Posterior cingulate gyrus (tissue), 11 donors: ENCODE results near the gene HSF5.
"Not testable (repeated sequence)": the region's sequence is repeated elsewhere in the genome, so short reads cannot be mapped to it uniquely, and the experiment has no call there.

Experiments
- DNase-seq, 10 donors: peaks; one replicate each; pipeline versions ENCODE4 v3.0.0 to v3.0.0-alpha.2; 2020 to 2021; ENCODE audit warnings: mixed read lengths in 3 of 10
- intact Hi-C: fragments of 100-400 bp; cut with DNase I; formaldehyde crosslinking; loops from one replicate; pipeline ENCODE4 v1.15.1; 2023

Gene HSF5

DNA sequence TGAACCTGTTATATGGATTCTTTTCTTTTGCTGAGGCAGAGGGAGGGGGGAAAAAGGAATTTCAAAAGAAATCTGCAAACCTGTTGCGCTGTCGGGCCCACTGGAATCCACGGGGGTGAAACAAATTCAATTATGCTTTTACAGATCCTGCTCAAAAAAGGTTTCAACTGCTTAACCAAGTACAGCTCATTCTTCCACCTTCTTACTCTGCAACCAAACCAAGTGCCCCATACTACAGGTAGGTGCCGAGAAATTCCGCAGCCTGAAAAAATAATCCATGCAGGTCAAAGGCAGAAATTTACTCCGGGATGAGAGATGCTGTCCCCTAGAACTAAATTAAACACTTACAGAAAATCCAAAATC lies 71.3 kb downstream of the HSF5 start:
- intact Hi-C loops, result loop anchor here (1.0 to 5.0 kb wide), 2 partner anchors 65 to 168 kb away; partner anchors contain the start of gene SUPT4H1
- DNase-seq, result no peak

- DNase-seq, result no peak
- intact Hi-C loops, result loop anchor here (5.0 kb wide), 1 partner anchor 64 kb away; the partner anchor contains the start of gene SUPT4H1
Observed at GRCh38 chr17:58416396-58416795, 71.8 kb downstream of the HSF5 start.

- peak in 4 of 10 donors; percentile 2 to 80 (median 16) for DNase-seq
Observed at GRCh38 chr17:58415371-58416055, 72.7 kb downstream of the HSF5 start.

DNA sequence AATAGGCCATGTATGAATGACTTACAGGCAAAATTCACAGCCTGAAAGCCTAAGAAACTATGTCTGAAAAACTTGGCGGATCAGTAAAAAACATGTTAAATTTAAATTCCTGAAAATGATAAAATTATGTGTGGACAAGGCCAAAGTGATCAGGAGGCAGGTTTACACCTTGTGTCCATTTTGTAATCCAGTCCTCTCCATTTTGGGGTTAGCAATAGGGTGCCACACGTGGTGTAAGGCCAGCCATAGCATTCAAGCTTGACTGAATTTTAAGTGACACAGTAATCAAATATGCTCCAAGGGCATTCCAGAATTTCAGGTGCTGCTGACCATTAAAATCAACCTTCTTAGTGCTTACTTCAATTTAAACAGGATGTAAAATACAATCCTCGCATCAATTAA lies 73.6 kb downstream of the HSF5 start:
- no peak for DNase-seq
- intact Hi-C loops, result no loop called here

More at GRCh38 chr17:58415371-58416055, 72.7 kb downstream of the HSF5 start:
- intact Hi-C loops, result loop anchor here (5.0 kb wide), 1 partner anchor 63 kb away; the partner anchor contains the start of gene SUPT4H1

- intact Hi-C loops, result no loop called here
Observed at GRCh38 chr17:58413684-58414083, 74.5 kb downstream of the HSF5 start.

DNA sequence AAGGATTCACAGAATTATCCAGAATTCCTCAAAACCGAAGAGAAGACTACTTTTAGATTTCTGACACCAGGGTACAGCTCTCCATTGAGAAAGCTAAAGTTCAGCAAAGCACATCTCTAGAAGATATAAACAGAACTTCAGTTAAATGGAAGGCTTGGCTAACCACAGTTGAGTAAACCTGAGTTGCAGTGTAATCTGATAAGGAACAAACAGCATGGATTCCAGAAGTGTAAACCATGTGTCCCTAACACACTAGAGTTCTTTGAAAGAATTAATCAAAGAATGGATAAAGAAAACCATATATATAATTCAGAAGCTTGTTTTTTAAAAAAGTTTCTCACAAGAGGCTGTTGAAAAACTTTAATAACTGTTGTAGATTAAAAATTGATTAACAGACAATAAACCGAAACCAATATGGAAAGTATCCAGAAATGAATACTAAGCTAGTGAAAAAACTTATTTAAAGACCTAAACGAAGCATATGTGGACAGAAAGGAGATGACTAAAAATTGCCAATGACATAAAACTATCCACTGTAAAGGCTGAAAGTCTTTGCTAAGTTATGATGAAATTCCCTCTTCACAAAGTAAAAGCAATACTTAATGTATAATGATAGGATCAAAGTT lies 75.1 kb downstream of the HSF5 start:
- intact Hi-C loops, result no loop called here

More at GRCh38 chr17:58413684-58414083, 74.5 kb downstream of the HSF5 start:
- DNase-seq, result no peak

DNA sequence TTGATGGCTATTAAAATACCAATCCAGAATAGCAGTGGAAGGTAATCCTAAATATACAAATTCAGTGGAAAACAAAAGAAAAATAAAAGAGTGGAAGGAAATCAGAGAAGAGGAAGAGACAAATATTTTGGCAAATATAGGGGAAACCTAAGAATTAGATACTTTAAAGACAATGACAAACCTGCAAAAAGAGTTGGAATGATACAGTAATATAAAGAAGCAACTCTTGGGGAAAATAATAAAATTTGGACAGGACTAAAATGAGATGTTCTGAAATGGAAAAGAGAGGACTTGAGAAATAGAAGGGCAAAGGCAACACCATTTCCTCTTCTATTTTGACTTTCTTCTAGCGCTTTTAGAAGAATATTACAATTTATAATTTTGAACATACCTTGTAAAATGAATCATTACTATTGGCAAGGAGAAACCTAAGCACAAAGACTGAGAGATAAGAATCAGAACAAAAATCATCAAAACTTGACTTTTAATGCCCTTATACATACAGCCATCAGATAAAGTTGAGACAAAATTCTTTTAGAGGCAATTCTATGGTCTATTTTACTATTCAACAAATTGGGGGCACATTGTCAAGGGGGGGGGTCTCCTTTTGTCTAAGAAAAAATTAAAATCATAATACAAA lies 76.0 kb downstream of the HSF5 start:
- DNase-seq, result no peak
- intact Hi-C loops, result no loop called here

More for the DNA sequence above, 75.1 kb downstream of the HSF5 start:
- DNase-seq, result no peak

DNA sequence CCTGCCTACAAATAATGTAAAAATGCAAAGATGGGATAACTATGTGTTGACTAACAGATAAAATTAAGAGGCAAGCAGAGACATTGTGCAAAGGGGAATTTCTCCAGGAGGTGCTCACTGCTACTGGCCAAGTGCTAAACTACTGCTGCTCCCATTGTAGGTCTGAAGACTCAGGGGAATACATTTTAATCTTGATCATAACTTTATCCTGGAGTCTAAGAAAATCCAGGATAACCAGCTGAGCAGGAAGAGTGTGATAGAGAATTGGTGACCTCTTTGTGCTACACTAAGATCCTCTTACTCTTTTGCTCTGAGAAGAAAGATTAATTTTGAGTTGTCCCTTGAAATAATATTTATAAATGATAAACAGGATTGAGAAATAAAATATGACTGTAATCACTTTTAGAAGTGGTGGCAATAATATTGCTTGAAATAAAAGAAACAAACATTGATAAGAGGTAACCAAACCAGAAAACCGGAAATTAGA lies 76.8 kb downstream of the HSF5 start:
- intact Hi-C loops, result no loop called here
- no peak for DNase-seq

DNA sequence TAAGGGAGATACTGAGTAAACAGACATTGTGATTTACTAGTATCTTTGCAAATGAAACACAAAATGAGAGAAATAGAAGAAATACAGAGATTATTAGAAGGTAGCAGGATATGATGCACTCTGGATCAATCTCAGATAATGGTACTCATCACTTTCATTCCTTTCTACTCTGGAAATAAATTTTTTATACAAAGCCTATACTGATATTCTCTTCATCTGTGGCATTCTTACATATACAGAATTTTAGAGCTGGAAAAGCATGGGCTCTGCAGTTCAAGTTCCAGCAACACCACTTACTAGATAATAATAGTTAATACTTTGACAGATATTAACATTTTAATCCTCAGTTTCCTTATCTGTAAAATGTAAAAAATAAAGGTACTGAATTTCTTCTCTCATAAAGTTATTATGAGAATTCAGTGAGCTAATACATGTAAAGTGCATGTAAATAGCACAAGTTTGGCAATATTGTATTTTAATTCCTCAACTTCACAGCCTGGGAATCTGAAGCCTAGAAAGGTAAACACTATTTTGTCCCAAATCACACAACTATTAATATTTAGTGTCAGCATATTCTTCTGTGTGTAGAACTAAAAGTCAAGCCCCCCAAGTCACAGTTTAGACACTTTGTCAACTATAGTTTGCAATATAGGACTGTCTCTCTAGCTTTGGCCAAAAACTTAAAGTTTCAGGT lies 77.3 kb downstream of the HSF5 start:
- no peak for DNase-seq
- intact Hi-C loops, result no loop called here

GRCh38 chr17:58409432-58409831 lies 78.8 kb downstream of the HSF5 start:
- no peak for DNase-seq
- intact Hi-C loops, result no loop called here

- intact Hi-C loops, result no loop called here
Observed at GRCh38 chr17:58403311-58403710, 84.9 kb downstream of the HSF5 start.

DNA sequence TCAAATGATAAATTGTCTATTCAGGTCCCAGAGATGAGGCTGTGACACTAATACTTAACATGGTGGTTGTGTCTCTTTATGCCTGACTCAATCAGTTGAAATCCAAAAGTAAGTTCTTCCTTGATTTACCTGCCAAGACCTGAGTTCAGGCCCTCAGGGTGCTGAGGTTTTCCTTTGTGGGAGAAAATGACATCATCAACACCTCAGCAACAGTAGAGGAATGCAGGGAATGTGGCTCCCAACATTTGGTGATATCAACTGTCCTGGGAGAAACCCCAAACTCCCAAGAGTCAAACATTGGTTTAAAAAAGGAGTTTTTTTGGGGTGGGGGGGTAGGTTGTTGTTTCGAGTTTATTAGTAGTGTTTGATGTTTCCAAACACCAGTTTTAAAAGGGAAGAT lies 85.5 kb downstream of the HSF5 start:
- no peak for DNase-seq
- intact Hi-C loops, result no loop called here

More at GRCh38 chr17:58403311-58403710, 84.9 kb downstream of the HSF5 start:
- no peak for DNase-seq

GRCh38 chr17:58402047-58402446 lies 86.2 kb downstream of the HSF5 start:
- intact Hi-C loops, result no loop called here
- DNase-seq, result no peak

DNA sequence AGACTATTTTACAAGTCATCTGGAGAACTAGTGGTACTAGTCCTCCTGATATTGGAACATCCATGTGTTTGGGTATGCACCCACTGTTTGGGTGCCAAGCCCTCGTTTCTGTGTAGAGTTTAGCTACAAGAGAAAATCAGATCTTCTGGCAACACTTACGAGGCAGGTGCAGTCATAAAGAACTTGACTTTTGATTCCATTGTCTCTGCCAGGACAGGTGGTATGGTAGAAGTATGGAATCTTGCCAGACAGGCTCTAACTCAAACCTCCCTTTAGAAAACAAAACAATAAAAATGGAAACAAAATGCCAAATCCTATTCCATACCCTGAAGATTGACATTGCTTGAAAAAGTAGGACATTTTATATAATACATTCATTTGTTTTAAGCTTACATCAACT lies 86.9 kb downstream of the HSF5 start:
- no peak for DNase-seq
- intact Hi-C loops, result no loop called here

- no peak for DNase-seq
- intact Hi-C loops, result no loop called here
Observed at GRCh38 chr17:58400826-58401225, 87.4 kb downstream of the HSF5 start.

GRCh38 chr17:58399974-58400373 lies 88.2 kb downstream of the HSF5 start:
- intact Hi-C loops, result no loop called here
- DNase-seq, result no peak

- DNase-seq, result no peak
- intact Hi-C loops, result no loop called here
Observed at GRCh38 chr17:58398574-58399266, 89.5 kb downstream of the HSF5 start.

DNA sequence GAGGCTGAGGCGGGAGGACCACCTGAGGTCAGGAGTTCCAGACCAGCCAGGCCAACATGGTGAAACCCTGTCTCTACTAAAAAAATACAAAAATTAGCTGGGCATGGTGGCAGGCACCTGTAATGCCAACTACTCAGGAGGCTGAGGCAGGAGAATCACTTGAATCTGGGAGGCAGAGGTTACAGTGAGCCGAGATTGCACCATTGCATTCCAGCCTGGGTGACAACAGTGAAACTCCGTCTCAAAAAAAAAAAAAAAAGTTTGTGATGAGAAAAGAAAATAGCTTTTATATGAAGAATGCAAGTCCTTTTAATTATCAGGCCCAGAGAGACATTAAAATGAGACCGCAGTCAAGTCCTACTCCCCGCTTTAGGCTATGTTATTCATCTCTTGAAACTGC lies 90.8 kb downstream of the HSF5 start:
- intact Hi-C loops, DNase-seq: not testable (repeated sequence)

DNA sequence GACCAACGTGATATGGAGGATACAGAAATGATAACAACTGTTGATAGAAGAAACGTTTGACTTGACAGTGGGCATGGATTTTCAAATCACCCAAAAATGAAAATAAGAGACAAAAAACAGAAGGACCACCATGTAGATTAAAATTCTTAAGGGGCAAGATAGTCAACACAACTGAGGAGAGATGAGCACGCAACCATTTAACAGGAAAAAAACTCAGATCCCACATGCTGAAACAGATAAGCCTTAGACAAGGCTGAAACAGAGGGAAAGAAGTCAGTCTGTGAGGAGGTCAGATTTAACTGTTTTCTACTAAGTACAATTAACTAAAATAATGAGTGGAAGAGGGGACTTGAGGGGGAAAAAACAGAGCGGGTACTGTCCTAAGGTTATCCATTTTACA lies 92.0 kb downstream of the HSF5 start:
- intact Hi-C loops, result no loop called here
- DNase-seq, result no peak

- no peak for DNase-seq
- intact Hi-C loops, result no loop called here
Observed at GRCh38 chr17:58394534-58395223, 93.5 kb downstream of the HSF5 start.
